HepG2 (cell line): ENCODE results near the gene WDR7. TPM values are rescaled to one million over a fixed set of nuclear protein-coding genes. Genes with fewer than 3 reads are reported as not detected.

Experiments used
- ATAC-seq: fragments of 200-7000 bp; cut with Tn5 transposase; 3 replicates; pipeline ENCODE4 v1.9.1; 2020; ENCODE audit warnings: mild to moderate bottlenecking, moderate library complexity
- BruUV-seq: library from RNA; stranded (reverse); fragments of 400-500 nt; replicated peaks from 2 replicates; lab custom pipeline; 2021; lab: Mats Ljungman, UMichigan
- CTCF ChIA-PET: fragments of 300-600 bp; formaldehyde crosslinking; extraction: SDS; loops from one replicate; lab custom pipeline; 2021; ENCODE audit warnings: low total read pairs, inconsistent platforms, low intra/inter-chr PET ratio; lab: Yijun Ruan, JAX
- POLR2A ChIA-PET: fragments of 350-600 bp; sonication (Branson Sonifier 250); formaldehyde crosslinking; loops from one replicate; lab custom pipeline; 2020; ENCODE audit warnings: antibody characterized with exemption, inconsistent platforms; lab: Yijun Ruan, JAX
- DNase-seq: peaks from one replicate; pipeline ENCODE4 v3.0.0-alpha.2; 2015; ENCODE audit warnings: low spot score
- FAIRE-seq: peaks from 3 replicates; lab custom pipeline; 2011; peaks lifted over from hg19 to GRCh38; lab: Jason Lieb, UNC
- H2AFZ ChIP-seq: one replicate; pipeline ENCODE4 v1.6.1; 2011; ENCODE audit warnings: low read length, inconsistent platforms
- H3K27ac ChIP-seq: fragments of 300-600 bp; 3 replicates; pipeline ENCODE4 v1.8.0; 2011; ENCODE audit warnings: mixed run types, mild to moderate bottlenecking, mixed read lengths, low read length, inconsistent platforms; ENCODE audit not compliant: insufficient read depth; ENCODE audit errors: extremely low read length
- H3K27me3 ChIP-seq, 2 experiments: fragments of 200-600 bp in 1 of 2; 2 replicates in 1 of 2; 3 replicates in 1 of 2; pipeline versions ENCODE4 v1.6.0 to v1.8.0; 2011; ENCODE audit warnings: low read length in 2 of 2, mild to moderate bottlenecking in 2 of 2, moderate library complexity in 2 of 2, inconsistent platforms in 1 of 2; ENCODE audit not compliant: insufficient read depth in 2 of 2, control insufficient read depth in 1 of 2
- H3K36me3 ChIP-seq, 2 experiments: fragments of 200-600 bp in 1 of 2; replicated peaks in 1 of 2; 2 replicates in 1 of 2; 3 replicates in 1 of 2; pipeline versions ENCODE4 v1.5.1 to v1.8.0; 2011; ENCODE audit warnings: low read length in 2 of 2, inconsistent platforms in 1 of 2; ENCODE audit not compliant: insufficient read depth in 2 of 2, control insufficient read depth in 1 of 2
- H3K4me1 ChIP-seq: 2 replicates; pipeline ENCODE4 v1.5.1; 2012; ENCODE audit warnings: low read length, inconsistent platforms; ENCODE audit not compliant: insufficient read depth
- H3K4me2 ChIP-seq: 2 replicates; pipeline ENCODE4 v1.6.0; 2011; ENCODE audit warnings: low read depth, low read length, inconsistent platforms
- H3K4me3 ChIP-seq, 3 experiments: fragments of 200-600 bp in 1 of 3; sonication (generic), shearing (Covaris generic) in 1 of 3; replicated peaks in 1 of 3; 2 replicates each; pipeline ENCODE4 v1.5.1; 2011 to 2016; ENCODE audit warnings: low read length in 3 of 3, inconsistent platforms in 2 of 3, low read depth in 2 of 3, mild to moderate bottlenecking in 2 of 3, control low read depth in 1 of 3, mixed read lengths in 1 of 3; ENCODE audit not compliant: insufficient read depth in 1 of 3
- H3K79me2 ChIP-seq: one replicate; pipeline ENCODE4 v1.6.1; 2011; ENCODE audit warnings: low read length, inconsistent platforms; ENCODE audit not compliant: insufficient read depth
- H3K9ac ChIP-seq: 2 replicates; pipeline ENCODE4 v1.6.0; 2011; ENCODE audit warnings: mild to moderate bottlenecking, low read depth, low read length, inconsistent platforms; ENCODE audit not compliant: insufficient read depth
- H3K9me3 ChIP-seq: 2 replicates; pipeline ENCODE4 v1.5.1; 2012; ENCODE audit warnings: mild to moderate bottlenecking, low read length
- H4K20me1 ChIP-seq: 2 replicates; pipeline ENCODE4 v1.6.0; 2011; ENCODE audit warnings: inconsistent platforms, mild to moderate bottlenecking, low read length, moderate library complexity; ENCODE audit not compliant: insufficient read depth
- DBP ChIP-seq: sonication (generic); formaldehyde crosslinking; IDR thresholded peaks from 2 replicates; pipeline ENCODE4 v1.4.0; 2020; ENCODE audit warnings: missing genetic modification reagents; ENCODE audit errors: not compliant biosample characterization
- KDM6A ChIP-seq: IDR thresholded peaks from 2 replicates; pipeline ENCODE4 v1.6.1; 2016; ENCODE audit warnings: low read depth
- NFIB ChIP-seq: sonication (generic); formaldehyde crosslinking; IDR thresholded peaks from 2 replicates; pipeline ENCODE4 v1.9.0; 2021; ENCODE audit warnings: missing genetic modification reagents, mild to moderate bottlenecking, borderline replicate concordance
- PLSCR1 ChIP-seq: sonication (generic); formaldehyde crosslinking; IDR thresholded peaks from 2 replicates; pipeline ENCODE4 v1.5.0; 2020; ENCODE audit warnings: missing genetic modification reagents, mild to moderate bottlenecking, borderline replicate concordance
- TEAD3 ChIP-seq: optimal IDR thresholded peaks from 2 replicates; pipeline ENCODE3; 2016; ENCODE audit warnings: borderline replicate concordance
- ZBTB21 ChIP-seq: sonication (generic); formaldehyde crosslinking; IDR thresholded peaks from 2 replicates; pipeline ENCODE4 v1.4.0; 2020; ENCODE audit warnings: missing genetic modification reagents
- ZEB1 ChIP-seq: IDR thresholded peaks from 2 replicates; pipeline ENCODE4 v1.6.1; 2012; ENCODE audit warnings: mild to moderate bottlenecking, low read depth, inconsistent platforms; ENCODE audit not compliant: insufficient replicate concordance
- ZFYVE20 ChIP-seq: sonication (generic); formaldehyde crosslinking; IDR thresholded peaks from 2 replicates; pipeline ENCODE4 v1.8.0; 2023; ENCODE audit warnings: low read depth, mild to moderate bottlenecking, moderate library complexity, missing genetic modification reagents, borderline replicate concordance
- ZNF224 ChIP-seq: sonication (generic); formaldehyde crosslinking; IDR thresholded peaks from 2 replicates; pipeline ENCODE4 v1.5.0; 2020; ENCODE audit warnings: mild to moderate bottlenecking, missing genetic modification reagents
- ZNF235 ChIP-seq: sonication (generic); formaldehyde crosslinking; IDR thresholded peaks from 2 replicates; pipeline ENCODE4 v1.8.1; 2023; ENCODE audit warnings: mild to moderate bottlenecking, missing genetic modification reagents, borderline replicate concordance
- ZNF24 ChIP-seq: fragments of 450-650 bp; IDR thresholded peaks from 2 replicates; pipeline ENCODE4 v1.6.1; 2017; ENCODE audit warnings: antibody characterized with exemption, mild to moderate bottlenecking
- WGBS: methylation state at CpG from one replicate; pipeline ENCODE4 v1.1.6; 2017; ENCODE audit warnings: low lambda C conversion rate; 5-methylcytosine and 5-hydroxymethylcytosine counted together
- in situ Hi-C: cut with HindIII; loops from 2 replicates; pipeline ENCODE4 v1.10.0; 2017; ENCODE audit warnings: low pct_unique_long_range_greater_than_20kb; ENCODE audit not compliant: extremely low pct_ligation_motif_present
- intact Hi-C: fragments of 100-400 bp; cut with micrococcal nuclease; formaldehyde crosslinking; loops from one replicate; pipeline ENCODE4 v1.10.0; 2022; ENCODE audit not compliant: unreplicated experiment
- polyA plus RNA-seq, 8 experiments: library from polyadenylated mRNA; depleted of rRNA in 3 of 8; stranded (reverse) in 7 of 8; unstranded in 1 of 8; fragments of >200 nt; fragmentation: Illumina TruSeq in 4 of 8; extraction: Trizol in 4 of 8; gene quantifications; 2 replicates each; pipeline versions ENCODE4 v1.2.1 to v1.2.3, GENCODE V29; 2011 to 2016; ENCODE audit warnings: low read depth in 4 of 8, missing spikeins in 1 of 8, mixed read lengths in 1 of 8; ENCODE audit not compliant: insufficient read depth in 1 of 8
- total RNA-seq, 5 experiments: library from RNA; depleted of rRNA; stranded (reverse); fragments of >200 nt; fragmentation: Illumina TruSeq; extraction: Trizol; gene quantifications; 2 replicates each; pipeline ENCODE4 v1.2.3, GENCODE V29; 2016; ENCODE audit warnings: low read depth in 1 of 5
- TF ChIP-seq, protein P1 (sequence below): sonication (generic); formaldehyde crosslinking; IDR thresholded peaks from 2 replicates; pipeline ENCODE4 v1.4.0; 2020; ENCODE audit warnings: mild to moderate bottlenecking, missing genetic modification reagents
- TF ChIP-seq, protein P2 (sequence below): IDR thresholded peaks from 2 replicates; pipeline ENCODE4 v1.6.1; 2012; ENCODE audit warnings: inconsistent platforms

WDR7 gene
- total and polyA plus RNA-seq, 2 of the 13 experiments (the other 11 are each of a cell fraction or from before 2014, with no cell fraction given), result 2.0 to 7.8 TPM

GRCh38 chr18:56921896-56922480, 270.8 kb downstream of the WDR7 start:
- in situ Hi-C loops (no loop called here), intact Hi-C loops (no loop called here)
- no TSS peak for BruUV-seq
- H3K36me3 ChIP-seq, result no peaks in the 10 kb centered on the region
- no peak for TF ChIP-seq ZNF24
- TF ChIP-seq ZBTB21, result no peak
- TF ChIP-seq NFIB (CRISPR knock-in tag), result no peak
- TF ChIP-seq, protein P1, sequence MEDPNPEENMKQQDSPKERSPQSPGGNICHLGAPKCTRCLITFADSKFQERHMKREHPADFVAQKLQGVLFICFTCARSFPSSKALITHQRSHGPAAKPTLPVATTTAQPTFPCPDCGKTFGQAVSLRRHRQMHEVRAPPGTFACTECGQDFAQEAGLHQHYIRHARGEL (CRISPR knock-in tag), result no peak
- TF ChIP-seq TEAD3, result no peak
- no peak for TF ChIP-seq ZNF235
- no peak for TF ChIP-seq DBP (CRISPR knock-in tag)
- TF ChIP-seq, protein P2, sequence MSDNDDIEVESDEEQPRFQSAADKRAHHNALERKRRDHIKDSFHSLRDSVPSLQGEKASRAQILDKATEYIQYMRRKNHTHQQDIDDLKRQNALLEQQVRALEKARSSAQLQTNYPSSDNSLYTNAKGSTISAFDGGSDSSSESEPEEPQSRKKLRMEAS, result no peak
- TF ChIP-seq ZNF224 (CRISPR knock-in tag), result no peak
- TF ChIP-seq ZFYVE20, result no peak
- TF ChIP-seq ZEB1, result no peak
- no peak for TF ChIP-seq PLSCR1
- TF ChIP-seq KDM6A (CRISPR knock-in tag), result no peak
- no peak for ATAC-seq
- FAIRE-seq, result no peak
- no peak overlapping the region for H2AFZ ChIP-seq
- WGBS, result 100% methylated on average over 1 of the region's 1 CpG
- POLR2A ChIA-PET, result no interaction called here
- H3K79me2 ChIP-seq, result no peaks in the 10 kb centered on the region
- no peak for DNase-seq
- no peak overlapping the region for H3K4me3 ChIP-seq
- no peak overlapping the region for H3K4me2 ChIP-seq
- no peak overlapping the region for H3K27ac ChIP-seq
- H3K9ac ChIP-seq, result no peak overlapping the region
- H4K20me1 ChIP-seq, result no peaks in the 10 kb centered on the region
- no peaks in the 10 kb centered on the region for H3K9me3 ChIP-seq
- no peaks in the 10 kb centered on the region for H3K4me1 ChIP-seq
- CTCF ChIA-PET, result no interaction called here
- no peaks in the 10 kb centered on the region for H3K27me3 ChIP-seq
